ENCODE results near the gene NAV1.
"Not testable (repeated sequence)": the region's sequence is repeated elsewhere in the genome, so short reads cannot be mapped to it uniquely, and the experiment has no call there.

The NAV1 gene

DNA sequence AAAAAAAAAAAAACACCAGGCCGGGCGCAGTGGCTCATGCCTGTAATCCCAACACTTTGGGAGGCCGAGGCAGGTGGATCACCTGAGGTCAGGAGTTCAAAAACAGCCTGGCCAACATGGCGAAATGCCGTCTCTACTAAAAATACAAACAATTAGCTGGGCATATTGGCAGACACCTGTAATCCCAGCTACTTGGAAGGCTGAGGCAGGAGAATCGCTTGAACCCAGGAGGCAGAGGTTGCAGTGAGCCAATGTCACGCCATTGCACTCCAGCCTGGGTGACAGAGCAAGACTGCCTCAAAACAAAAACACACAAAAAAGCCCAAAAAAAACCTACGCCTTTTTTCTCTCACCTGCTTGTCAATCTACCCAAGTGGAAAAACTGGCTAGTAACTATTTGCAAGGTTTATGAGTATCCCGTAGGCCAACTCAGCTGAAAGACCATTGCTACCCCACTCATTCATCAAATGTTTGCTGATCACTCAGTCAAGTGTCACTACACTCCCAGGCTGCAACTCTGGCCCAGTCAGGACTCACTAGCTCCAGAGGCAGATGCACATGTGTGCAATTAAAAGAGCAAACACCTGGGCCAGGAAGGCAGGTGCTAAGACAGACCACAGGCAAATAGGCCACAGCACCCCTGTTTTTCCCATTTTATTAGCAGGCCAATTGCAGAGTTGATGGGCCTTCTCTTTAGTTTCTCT lies 34.0 kb upstream of the NAV1 start:
- no peak for DNase-seq

DNA sequence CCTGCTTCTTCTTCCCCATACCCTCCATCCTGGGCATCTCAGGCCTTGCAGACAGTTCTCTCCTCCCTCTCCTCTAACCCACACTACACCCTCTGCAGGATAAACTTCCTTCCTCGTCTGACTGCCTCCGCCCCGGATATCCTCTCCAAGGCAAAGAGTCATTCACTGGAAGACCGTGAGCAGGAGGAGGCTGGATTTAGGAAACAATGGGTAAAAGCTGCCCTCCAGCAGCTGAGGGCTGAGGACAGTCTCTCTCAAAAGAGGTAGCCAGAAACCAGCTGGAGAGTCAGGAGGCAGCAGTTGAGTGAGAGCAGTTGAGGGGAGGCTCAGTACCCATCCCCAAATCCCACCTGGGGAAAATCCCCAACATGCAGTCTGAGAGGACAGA lies 33.4 kb upstream of the NAV1 start:
- no peak for DNase-seq

DNA sequence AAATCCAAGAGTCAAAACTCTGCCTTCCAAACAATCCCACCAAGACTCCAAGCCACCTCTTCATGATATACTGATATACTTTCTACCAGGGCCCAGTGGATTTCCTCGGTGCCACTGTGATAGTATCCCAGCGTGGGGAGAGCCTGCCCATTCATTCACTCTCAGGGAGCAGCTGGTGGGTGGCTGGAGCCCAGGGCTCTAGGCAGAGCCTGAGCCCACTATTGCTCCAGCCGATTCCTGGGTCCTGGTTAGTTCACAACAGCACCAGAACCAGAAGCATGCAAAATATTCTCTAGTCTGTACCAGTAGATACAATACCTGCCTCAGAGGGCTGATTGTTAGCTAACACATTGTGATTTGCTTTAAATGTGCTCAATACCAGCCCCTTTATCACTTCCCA lies 32.8 kb upstream of the NAV1 start:
- DNase-seq, result no peak

DNA sequence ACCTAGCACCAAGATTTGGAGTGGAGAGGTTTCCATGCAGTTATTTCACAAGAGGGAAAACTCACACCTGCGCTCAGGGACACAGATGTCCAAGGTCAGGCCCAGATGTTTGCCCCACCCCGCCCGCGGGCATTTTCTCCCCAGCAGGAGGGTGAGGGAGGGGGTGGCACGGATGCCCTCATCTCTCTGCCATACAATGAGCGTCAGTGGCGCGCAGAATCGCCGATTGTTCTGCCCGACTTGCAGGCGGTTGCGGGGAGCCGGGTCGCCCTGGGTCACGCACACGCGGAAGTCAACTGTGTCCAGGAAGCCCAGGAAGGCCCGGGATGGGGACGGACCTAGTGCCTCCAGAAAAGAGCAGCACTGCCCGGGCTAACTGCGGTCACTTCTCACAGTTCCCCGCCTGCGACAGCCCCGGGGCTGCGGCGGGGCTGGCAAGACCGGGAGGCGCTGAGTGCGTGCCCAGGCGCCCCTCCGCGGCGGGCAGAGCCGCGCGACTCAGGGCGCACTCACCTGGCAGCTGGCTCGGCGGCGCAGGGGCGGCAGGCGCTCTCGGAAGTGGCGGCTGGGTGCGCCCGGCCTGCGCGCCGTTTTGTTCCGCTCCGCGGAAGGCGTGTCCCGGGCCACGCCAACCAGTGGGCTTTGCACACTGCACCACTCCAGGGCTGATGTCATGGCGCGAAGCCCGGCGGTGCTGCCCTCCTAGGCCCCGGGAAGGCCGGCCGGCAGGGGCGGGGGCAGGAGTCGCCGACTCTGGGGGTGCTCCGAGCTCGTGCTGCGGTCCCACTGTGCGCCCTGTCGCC lies 32.2 kb upstream of the NAV1 start, which contains the start of gene CSRP1:
Gene CSRP1 (minus strand): TSS at position 567 of the 803 bp plus-strand sequence. CDS start 10,820 bp downstream, outside the sequence.
- no peak for DNase-seq

DNA sequence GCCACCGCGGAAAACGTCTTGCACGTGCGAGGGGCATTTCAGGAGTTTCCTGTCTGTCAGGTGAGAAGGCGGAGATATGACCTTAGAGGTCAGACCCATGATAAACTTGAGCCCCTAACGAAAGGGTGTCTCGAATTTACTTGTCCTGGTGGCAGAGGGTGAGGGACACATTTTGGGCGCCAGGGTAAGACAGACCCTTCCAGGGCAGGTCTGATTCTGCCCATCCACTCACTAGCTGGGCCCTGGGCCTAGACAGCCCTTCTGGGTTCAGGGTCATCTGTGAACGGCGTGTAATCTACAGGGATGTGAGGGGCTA lies 31.6 kb upstream of the NAV1 start:
- DNase-seq, result no peak

DNA sequence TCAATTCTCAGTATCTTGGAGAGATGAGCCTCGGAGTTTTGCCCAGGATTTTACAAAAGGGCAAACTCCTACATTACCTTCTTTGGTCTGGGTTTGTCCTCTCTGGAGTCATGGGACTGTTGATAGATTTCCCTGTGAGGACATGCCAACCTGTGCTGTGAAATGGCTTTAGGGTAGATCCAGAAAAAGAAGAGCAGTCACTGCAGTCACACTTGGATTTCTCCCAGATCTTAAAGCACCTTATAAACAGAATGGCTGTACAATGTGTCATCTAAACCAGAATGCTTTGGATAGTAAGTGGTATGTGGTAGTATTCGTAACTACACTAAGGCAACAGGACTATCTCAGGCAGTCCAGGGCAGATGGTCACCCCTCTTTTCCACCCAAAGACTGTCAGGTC lies 30.1 kb upstream of the NAV1 start:
- DNase-seq, result no peak

DNA sequence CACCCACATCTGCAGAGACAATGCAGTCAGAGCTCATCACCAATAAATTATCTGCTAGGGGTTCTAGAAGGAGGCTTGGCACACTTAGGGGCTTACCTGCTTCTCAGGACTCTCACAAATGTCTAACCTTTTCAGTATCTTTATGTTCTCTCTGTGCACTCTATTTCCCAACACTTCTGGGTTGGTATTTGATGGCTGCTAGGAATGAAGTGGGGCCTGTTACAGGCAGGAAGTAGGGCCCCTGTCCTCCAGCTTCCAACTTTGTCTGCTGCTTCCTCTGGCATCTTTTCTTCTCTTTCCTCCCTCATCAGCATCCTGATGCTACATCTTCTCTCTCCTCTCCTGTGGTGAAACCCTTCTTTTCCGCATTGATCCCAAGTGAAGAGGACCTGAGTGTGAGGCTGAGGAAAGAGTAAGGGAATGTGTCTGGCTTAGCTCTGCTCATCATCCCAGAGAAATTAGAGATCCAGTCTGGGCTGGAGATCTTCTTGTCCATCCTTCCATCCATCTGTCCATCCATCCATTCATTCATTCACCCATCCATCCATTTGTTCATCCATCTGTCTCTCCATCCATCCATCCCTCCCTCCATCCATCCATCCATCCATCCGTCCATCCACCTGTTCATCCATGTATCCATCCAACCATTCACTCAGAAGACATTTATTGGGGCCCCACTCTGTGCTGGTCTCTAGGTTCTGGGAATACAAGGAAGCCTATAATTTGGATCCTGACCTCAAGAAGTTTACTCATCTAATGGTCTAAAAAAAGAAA lies 29.1 kb upstream of the NAV1 start:
- no peak for DNase-seq

DNA sequence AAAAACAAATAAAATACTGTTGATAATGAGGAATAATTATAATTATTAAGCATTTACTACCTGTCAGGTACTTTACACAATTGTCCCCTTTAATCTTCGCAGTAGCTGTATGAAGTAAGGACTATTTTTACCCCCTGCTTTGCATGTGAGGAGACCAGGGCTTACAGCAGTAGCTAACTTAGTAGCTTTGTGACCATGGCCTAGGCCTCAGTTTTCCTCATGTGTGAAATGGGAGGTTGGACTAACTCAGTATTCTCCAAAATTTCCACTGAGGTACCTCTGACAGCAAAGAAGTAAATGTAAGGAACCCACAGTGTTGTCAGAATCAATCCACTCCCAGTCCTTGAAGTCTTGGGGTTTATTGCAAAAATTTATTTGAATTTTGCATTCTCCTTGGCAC lies 28.2 kb upstream of the NAV1 start:
- no peak for DNase-seq

DNA sequence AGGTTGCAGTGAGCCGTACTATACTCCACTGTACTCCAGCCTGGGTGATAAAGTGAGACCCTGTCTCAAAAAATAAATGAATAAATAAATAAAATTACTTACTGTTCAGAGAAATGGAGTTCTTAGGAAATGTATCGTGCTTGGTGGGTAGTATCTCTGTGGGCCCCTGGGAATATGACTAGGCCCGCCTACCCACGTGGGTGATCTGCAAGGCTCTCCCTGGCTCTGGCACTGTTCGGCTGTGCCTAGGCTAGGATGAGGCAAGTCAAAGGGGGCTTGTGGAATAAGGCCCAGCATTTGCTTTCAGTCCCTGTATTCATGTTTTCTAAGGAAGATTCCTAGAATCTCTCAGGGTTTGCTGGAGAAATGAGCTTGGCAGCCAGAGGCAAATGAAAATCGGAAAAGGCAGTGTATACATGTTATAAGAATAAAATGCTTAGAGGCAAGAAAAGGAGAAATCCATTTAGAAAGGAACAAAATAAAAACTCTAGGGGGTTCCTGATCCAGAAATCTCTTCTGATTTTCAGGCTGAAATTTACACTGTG lies 27.5 kb upstream of the NAV1 start:
- no peak for DNase-seq

DNA sequence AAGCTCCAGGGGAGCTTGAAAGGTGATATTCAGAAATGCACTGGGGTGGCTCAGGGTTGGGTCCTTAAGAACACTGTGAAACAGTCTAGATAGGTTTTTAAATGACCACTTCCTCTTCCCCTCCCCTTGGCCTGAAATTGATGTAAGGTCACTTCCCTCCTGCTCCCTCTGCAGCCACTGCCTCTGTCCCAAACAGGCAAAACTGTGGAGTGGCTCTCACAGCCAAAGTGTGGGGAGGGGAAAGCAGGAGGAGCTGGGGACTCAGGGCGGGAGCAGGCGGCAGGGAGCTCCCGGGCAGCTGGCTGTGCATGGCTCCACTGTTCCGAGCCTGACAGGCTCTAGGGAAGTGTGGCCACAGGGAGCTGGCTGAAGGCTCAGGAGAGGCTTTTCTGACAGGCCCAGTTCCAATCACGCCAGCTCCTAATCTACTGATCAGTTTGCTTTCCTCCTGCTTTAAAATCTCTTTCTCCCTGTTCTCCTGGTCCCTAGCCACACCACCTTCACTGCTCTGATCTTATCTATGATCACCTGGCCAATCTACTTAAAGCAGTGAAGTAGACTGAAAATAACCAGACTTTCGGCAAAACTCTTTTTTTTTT lies 26.9 kb upstream of the NAV1 start:
- DNase-seq, result no peak

DNA sequence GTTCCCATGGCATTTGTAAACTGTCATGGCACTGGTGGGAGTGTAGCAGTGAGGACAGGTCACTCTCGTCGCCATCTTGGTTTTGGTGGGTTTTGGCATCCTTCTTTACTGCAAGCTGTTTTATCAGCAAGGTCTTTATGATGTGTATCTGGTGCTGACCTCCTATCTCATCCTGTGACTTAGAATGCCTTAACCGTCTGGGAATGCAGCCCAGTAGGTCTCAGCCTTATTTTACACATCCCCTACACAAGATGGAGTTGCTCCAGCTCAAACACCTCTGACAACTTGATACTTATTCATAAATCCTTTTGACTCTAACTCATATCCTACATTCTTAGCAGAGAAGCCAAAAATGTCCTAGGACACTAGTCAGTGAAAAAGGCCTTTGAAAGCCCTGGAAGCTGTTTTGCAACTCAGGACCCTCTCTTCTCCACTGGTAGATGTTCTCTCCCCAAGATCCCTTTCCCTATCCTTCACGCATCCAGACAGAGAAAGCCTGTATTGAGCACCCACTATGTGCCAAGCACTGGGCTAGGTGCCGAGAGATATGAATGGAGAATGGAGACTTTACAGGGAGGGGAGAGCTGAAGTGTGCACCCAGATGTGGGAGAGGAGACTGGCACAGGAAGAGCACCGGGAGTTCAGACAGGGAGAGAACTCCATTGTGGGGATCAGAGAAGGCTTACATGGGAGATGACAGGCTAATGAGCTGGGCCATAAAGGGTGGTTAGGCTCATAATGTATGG lies 25.3 kb upstream of the NAV1 start:
- no peak for DNase-seq

DNA sequence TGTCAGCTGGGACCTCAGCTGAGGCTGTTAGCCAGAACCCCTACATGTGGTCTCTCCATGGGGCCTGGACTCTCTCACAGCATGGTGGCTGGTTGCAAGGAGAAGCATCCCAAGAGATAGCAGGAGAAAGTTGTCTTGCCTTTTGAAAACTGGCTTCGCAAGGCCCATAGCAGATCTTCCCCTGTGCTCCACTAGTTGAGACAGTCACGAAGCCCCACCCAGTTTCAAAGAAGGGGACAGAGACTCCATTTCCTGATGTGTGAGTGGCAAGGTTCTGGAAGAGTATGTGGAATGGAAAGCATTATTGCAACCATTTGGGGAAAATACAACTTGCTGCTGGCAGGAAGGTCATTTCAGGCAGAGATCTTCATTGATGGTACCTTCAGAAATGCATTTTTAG lies 24.5 kb upstream of the NAV1 start:
- no peak for DNase-seq

DNA sequence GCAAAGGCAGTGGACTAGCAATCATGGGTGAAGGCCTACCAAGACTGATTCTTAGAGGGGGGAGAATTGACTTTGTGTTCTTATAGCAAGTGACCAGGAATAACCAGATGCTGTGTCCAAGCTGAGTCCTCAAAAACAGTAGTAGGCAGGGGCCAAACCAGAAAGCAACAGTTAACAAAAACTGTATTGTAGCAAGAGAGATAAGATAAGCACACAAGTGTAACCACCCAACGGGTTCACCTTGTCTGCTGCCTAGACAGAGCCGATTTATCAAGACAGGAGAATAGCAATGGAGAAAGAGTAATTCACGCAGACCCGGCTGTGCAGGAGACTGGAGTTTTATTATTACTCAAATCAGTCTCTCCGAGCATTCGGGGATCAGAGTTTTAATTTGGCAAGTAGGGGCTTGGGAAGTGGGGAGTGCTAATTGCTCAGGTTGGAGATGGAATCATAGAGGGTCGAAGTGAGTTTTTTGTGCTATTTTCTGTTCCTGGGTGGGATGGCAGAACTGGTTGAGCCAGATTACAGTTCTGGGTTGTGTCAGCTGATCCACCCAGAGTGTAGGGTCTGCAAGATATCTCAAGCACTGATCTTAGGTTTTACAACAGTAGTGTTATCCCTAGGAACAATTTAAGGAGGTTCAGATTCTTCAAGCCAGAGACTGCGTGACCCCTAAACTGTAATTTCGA lies 23.7 kb upstream of the NAV1 start:
- no peak for DNase-seq

DNA sequence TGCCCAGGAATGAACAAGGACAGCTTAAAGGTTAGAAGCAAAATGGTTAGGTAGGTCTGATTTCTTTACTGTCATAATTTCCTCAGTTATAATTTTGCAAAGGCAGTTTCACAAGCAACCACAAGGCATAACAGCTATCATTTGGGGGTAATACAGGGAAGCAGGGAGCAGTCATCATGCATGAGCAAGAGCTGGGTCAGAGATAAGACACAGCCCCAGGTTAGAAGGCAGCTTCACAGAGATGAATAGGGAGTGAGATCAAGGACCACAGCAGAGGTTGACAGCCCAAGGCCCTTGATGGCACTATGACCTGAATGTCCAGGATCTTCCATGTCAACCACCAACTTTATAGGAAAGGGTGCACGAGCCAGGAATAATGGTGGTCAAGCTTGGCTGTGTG lies 23.0 kb upstream of the NAV1 start:
- DNase-seq, result no peak

DNA sequence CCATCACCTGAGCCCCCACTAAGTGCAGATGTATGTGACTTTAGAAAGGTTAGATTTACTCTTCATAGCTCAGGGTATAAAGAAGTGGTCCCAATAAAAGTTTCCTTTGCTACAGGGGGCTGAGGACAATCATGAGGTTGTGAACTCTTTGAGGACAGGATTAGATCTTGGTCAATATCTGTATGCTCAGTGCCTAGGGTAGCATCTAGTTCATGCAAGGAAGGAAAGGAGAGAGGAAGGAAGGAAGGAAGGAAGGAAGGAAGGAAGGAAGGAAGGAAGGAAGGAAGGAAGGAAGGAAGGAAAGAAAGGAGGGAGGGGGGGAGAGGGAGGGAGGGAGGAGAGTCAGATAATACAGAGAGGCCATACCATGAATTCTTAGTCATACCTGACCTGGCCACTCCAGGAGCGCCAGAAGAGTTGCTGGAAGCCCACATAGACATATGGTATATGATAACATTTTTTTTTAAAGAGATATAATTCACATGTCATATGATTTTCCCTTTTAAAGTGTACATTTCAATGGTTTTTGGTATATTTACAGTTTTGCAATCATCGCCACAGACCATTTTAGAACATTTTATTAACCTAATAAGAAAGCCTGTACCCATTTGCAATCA lies 22.3 kb upstream of the NAV1 start:
- DNase-seq, result no peak

DNA sequence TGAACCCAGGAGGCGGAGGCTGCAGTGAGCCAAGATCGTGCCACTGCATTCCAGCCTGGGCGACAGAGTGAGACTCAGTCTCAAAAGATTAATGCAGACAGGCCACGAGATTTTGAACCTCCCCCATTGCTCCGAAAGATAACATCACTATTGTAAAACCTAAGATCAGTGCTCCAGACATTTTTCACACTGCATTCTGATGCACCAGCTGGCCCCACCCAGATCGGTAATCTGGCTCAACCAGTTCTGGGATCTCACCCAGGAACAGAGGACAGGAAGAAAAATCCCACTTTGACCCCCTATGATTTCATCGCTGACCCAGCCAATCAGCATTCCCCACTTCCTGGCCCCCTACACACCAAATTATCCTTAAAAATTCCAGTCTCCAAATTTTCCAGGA lies 21.3 kb upstream of the NAV1 start:
- no peak for DNase-seq

DNA sequence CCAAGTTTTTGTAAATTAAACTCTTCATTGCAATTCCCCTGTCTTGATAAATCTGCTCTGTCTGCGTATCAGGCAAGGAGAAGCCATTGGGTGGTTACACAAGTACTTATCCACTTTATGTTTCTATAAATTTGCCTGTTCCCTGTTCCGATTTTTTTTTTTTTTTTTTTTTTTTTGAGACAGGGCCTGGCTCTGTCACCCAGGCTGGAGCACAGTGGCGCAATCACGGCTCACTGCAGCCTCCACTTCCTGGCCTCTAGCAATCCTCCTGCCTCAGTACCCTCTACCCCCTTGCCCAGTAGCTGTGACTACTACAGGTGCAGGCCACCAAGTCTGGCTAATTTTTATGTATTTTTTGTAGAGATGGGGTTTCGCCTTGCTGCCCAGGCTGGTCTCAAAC lies 20.9 kb upstream of the NAV1 start:
- DNase-seq, result no peak

DNA sequence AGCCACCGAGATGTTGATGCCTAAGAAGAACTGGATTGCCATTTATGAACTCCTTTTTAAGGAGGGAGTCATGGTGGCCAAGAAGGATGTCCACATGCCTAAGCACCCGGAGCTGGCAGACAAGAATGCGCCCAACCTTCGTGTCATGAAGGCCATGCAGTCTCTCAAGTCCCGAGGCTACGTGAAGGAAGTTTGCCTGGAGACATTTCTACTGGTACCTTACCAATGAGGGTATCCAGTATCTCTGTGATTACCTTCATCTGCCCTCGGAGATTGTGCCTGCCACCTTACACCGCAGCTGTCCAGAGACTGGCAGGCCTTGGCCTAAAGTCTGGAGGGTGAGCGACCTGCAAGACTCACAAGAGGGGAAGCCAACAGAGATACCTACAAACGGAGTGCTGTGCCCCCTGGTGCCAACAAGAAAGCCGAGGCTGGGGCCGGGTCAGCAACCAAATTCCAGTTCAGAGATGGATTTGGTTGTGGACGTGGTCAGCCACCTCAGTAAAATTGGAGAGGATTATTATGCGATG lies 18.8 kb upstream of the NAV1 start:
- DNase-seq, result not testable (repeated sequence)

DNA sequence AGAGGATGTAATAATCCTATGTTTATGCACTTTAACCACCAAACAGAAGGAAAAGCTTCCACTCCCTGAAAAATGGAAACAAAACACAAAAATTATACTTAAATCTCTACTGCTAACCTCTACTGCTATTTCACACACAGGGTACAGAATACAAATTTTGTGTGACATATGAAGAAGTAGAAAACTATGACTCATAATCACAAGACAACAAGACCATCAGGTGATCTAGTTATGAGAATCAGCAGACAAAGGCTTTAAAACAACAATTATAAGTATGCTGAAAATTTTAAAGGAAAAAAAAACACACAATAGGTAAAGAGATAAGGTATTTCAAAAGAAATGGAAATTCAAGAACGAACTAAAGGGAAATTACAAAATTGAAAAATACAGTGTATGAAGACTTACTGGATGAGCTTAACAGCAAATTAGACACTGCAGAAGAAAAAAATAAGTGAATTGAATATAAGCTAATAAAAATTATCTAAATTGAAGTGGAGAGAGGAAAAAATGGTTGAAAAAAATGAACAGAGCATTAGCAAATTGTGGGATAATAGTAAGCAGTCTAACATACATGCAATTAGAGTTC lies 13.6 kb upstream of the NAV1 start:
- DNase-seq, result no peak

DNA sequence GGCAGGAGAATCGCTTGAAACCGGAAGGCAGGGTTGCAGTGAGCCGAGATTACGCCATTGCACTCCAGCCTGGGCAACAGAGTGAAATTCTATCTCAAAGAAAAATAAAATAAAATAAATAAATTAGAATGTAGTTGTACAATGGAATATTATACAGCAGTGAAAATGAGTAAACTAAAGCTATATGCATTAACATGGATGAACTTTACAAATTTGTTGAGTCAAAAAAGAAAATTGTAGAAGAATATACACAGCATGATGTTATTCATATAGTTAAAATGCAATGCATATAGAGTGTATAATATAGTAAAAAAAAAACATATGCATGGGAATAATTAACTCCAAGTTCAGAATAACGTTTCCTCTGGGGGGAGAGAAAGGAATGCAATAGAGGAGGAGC lies 11.0 kb upstream of the NAV1 start:
- no peak for DNase-seq

Measured in DMS 273 treated with DMSO at 0.1 percent for 48 hours (cell line).